ENCODE data around the gene ESYT3.
"Not testable (repeated sequence)": the region's sequence is repeated elsewhere in the genome, so short reads cannot be mapped to it uniquely, and the experiment has no call there.

The ESYT3 gene

GRCh38 chr3:138493804-138494606 lies 59.6 kb downstream of the ESYT3 start:
- no peak for DNase-seq (ENCODE audit: low read depth in 2 of 2)

DNA sequence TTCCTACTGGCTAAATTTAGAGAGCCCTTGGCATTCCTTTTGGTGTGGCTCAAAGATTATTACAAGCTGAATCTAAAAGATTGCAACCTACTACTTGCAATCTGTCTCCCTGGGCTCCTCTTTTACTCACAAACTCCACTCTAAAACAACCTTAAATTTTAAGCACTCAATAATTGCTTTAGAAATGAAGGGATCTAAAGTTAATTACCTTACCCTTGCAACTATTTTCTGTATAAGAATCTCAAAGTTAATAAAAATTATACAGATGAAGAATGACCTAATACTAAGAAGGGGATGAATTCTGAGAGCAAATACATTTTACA lies 60.2 kb downstream of the ESYT3 start:
- DNase-seq (ENCODE audit: low read depth in 2 of 2): no peak

DNA sequence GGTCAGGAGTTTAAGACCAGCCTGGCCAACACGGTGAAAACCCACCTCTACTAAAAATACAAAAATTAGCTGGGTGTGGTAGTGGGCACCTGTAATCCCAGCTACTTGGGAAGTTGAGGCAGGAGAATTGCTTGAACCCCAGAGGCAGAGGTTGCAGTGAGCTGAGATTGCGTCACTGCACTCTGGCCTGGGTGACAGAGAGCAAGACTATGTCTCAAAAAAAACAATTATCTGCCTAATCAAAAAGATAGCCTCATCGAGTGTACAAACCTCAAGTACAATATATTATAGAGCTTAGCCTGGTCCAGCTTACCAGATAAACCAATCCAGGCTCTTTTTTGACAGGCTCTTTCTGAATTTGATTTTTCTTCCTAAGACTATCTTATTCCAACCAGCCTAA lies 61.2 kb downstream of the ESYT3 start:
- not testable (repeated sequence) for DNase-seq (ENCODE audit: low read depth in 2 of 2)

DNA sequence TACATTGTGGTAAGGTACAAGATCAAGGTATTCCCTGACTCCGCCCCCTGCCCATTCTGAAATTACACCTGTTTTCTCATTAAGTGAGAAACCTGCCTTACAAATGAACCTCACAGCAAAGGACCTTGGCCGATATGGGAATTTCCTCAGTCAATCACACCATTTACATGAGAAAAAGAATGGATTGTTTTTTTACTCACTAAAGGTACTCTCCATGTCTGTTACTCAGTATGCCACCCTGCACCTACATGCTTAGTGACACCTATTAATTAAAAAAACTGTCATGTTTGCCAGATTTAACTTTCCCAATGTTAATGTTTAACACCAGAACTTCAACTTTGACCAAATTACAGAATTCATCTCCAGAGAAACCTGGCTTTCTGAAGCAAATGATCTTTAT lies 62.0 kb downstream of the ESYT3 start:
- DNase-seq (ENCODE audit: low read depth in 2 of 2): no peak

DNA sequence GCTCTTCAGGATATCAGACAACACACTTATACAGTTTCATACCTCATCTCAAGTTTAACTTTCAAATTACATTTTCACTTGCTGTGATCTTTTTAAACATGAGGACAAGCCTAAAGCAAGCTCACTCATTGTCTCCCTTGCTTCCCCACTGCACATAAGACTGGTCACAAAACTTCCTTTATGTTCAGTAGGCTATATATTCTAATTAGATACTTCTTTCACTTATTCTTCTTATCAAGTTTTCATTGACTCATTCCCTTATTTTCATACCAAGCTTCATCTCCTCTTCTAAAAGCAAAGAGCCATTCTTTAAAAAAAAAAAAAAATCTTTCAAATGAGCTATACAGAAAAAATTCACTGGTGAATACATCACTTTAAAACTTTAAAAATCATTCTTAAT lies 62.6 kb downstream of the ESYT3 start:
- no peak for DNase-seq (ENCODE audit: low read depth in 2 of 2)

DNA sequence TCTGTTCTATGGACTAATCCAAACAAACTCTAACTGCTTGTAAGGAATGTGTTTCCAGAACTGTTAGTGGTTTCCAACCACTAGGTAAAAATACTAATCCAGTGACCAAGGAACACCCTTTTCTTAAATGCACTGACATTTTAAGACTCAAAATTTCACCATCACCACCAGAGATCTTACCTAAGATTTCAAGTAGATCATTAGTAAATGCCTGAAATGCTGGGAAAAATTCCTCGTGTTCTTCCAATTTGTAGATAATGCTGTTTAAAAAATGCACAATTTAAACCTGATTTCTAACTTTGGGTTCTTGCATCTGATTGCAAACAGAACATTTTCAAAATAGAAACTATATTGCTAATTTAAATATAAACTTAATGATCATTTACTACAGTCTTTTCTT lies 63.4 kb downstream of the ESYT3 start:
- no peak for DNase-seq (ENCODE audit: low read depth in 2 of 2)

- no peak for DNase-seq (ENCODE audit: low read depth in 2 of 2)
These were observed 64.6 kb downstream of the ESYT3 start for GRCh38 chr3:138498991-138499390.

GRCh38 chr3:138507524-138507923 lies 73.1 kb downstream of the ESYT3 start:
- no peak for DNase-seq (ENCODE audit: low read depth in 2 of 2)

GRCh38 chr3:138509586-138509985 lies 75.2 kb downstream of the ESYT3 start:
- DNase-seq (ENCODE audit: low read depth in 2 of 2): no peak

- no peak for DNase-seq (ENCODE audit: low read depth in 2 of 2)
These were observed 77.5 kb downstream of the ESYT3 start for GRCh38 chr3:138511945-138512344.

- DNase-seq (ENCODE audit: low read depth in 2 of 2): no peak
These were observed 78.9 kb downstream of the ESYT3 start for GRCh38 chr3:138513090-138513843.

DNA sequence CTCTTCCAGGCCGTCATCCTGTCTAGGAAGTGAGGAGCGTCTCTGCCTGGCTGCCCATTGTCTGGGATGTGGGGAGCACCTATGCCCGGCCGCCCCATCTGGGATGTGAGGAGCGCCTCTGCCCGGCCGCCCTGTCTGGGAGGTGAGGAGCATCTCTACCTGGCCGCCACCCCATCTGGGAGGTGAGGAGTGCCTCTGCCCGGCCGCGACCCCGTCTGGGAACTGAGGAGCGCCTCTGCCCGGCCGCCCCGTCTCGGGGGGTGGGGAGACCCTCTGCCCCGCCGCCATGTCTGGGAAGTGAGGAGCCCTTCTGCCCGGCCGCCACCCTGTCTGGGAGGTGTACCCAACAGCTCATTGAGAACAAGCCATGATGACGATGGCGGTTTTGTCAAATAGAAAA lies 87.0 kb downstream of the ESYT3 start:
- not testable (repeated sequence) for DNase-seq (ENCODE audit: low read depth in 2 of 2)

Measured in stimulated activated CD8-positive, alpha-beta memory T cell treated with anti-CD3 and anti-CD28 coated beads, Interleukin-15, amount 100 ng/mL, for 48 hours (primary cell).